Dermis blood vessel endothelial cell (primary cell): ENCODE measurements around the gene UBE2H. TPM values are rescaled to one million over a fixed set of nuclear protein-coding genes. Genes with fewer than 3 reads are reported as not detected.
"Not testable (repeated sequence)": the region's sequence is repeated elsewhere in the genome, so short reads cannot be mapped to it uniquely, and the experiment has no call there.

Experiments used
- DNase-seq: peaks from one replicate; pipeline ENCODE4 v3.0.0; 2010
- total RNA-seq: library from RNA; depleted of rRNA; stranded (reverse); fragments of >200 nt; gene quantifications from 2 replicates; pipeline ENCODE4 v1.2.3, GENCODE V29; 2014

Gene UBE2H
- total RNA-seq, 1 donor from 2014 or later = 71.5 TPM

DNA sequence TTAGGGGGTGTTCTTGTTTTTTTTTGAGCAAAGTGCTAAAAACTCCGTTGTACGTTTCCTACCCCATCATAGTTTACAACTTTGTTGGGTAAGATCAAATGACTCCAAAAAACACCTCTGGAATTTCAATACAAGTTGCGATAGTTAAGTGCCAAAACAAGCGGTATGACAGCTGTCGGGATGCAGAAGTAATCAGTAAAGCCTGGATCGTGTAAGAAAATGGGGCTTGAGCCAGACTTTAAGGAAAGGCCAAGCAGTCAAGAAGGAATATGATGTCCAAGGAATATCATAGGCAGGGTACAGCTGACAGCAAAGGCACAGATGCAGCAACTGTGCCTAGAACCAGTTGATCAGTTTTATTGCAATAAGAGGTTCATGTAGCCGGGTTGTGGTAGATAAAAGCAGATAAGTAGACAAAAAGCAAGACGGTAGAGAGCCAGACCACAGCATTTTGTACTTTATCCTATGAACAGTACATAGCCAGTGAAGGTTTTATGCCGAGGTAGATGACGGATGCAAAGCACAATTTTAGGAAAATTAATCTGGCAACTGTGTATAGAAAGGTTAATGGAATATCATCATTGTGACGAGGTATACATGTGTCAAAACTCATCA, 45.5 kb downstream of the UBE2H start:
- no peak for DNase-seq

DNA sequence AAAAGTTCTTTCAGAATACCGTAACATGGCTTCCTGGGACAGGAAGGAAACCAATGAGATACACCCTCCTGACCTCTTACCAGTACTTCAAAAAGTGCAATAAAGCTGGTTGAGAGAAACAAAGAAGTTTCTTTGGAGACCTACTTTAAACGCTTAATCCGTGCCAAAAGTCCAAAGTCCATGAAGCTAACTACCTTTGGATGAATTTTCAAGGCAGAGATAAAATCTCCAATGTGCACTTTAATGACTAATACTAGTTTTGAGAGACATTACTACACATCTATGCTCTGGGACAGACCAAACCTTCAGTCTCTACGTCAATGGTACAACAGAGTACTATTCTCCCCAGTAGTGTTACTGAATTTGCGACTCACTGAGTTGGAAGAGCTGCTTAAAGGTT, 46.1 kb downstream of the UBE2H start:
- peak; percentile 81 for DNase-seq

DNA sequence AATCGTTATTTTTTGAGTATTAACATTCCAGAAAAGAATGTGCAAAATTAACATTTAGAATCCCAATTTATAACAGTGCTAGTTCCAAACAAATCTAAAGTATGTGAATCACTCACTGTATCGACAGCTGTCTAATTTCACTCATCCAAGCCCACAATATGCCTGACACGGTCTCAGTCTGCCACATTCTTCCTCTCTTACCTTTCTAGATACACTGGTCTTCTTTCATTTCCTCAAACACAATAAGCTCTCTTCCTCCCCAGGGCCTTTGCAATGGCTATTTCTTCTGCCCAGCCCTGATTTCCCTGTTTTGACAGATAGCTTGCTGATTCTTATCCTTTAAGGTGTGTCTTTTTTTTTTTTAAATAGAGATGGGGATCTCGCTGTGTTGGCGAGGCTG, 48.8 kb downstream of the UBE2H start:
- DNase-seq = no peak

DNA sequence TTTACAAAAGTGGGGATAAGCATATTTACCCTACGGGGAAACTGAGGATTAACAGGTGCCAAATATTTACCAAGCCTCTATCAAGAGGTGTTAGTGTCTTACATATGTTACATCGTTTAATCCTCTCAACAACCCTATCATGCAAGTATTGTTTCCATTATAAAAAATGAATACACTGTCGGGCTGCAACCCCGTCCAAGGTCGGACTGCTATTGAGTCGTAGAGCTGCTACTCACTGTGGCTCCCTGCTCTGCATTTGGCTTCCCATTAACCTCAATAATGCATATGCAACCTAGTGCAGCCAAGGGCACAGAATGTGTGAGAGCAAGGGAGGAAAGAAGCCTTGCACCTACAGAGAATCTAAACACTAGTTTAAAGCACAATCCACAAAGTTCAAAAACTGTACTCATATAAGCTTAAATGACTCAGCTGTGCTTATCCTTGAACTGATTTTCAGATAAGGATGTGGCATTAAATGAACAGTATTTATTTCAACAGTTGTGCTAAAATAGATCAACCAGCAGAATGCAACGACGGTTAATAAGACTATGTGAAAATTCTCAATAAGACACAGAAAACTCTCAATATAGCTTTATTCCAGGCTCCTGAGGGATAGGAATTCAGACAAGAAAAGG, 49.9 kb downstream of the UBE2H start:
- DNase-seq = no peak

DNA sequence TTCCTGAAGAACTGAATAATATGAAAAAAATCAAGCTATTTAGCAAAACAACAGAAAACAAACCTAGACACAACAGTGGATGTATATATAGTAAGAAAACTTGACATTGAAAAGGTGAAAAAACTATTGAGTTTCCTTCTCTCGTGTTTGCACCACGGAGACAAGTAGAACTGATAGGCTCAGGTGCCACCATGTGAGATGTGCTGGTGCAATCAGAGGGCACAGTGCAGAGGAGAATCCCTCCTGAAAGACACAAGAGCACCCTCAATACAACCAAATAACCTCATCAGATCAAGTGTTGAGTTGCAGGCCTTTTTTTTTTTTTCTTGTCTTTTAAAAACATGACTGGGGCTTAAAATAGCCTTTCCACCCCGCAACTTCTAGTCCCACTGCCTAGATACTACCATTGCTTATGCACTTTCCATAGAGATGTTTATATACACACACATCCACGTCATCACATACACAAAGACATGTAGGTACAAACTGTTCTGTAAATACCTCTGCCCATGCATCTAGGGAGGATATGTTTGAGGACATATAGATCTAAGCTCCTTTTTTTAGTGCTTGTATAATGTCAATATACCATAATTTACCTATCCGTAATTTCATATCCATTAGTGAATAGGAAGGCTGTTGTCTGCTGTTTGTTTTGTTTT, 54.1 kb downstream of the UBE2H start:
- no peak for DNase-seq

DNA sequence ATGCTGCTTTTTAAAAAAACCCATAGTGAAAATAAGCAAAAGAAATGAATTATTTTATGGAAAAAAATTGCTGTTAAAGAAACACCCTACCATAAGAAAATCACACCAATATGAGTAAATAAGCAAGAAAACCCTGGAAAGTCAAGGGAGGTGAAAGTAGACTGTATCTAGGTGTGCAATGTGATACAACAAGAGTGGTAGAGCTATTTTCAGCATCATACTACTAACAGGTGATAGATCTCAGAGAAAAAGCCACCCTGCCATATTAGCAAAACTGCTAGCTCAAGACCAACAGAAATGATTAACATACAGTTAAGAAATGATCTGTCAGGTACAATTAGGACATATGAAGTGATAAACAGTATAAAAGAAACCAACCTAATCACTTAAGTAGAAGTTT, 54.8 kb downstream of the UBE2H start:
- no peak for DNase-seq

DNA sequence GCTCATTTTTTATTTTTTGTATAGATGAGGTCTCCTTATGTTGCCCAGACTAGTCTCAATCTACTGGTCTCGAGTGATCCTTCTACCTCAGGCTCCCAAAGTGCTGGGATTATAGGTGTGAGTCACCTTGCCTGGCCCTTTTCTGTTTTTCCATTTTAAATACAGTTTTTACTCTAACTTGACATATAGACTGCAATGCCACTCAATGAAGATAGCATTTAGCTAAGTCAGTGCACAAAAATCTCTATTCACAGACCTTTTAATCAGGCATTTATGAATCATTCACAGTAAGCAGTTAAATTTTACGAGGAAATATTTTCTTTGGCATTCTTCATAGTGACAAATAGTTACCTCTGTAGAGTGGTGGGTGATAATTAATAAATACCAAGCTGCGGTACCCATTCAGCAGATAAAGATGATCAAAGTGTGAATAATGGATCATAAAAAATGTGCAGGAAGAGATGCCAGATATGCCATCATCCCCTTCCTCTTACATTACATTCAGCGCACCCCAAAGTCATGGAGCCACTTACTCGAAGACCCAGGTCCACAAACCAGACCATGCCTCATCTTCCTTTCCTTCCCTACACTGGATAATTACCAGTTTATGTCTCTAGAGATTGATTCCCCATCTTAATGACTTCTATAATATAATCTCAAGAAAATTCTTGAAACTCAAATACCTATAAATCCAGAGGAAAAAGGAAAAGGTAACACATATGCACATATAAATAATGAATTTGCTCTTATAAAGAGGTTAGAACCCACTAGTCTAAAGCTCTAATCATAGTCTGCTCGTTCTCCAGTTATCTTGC, 56.0 kb downstream of the UBE2H start:
- DNase-seq = no peak

DNA sequence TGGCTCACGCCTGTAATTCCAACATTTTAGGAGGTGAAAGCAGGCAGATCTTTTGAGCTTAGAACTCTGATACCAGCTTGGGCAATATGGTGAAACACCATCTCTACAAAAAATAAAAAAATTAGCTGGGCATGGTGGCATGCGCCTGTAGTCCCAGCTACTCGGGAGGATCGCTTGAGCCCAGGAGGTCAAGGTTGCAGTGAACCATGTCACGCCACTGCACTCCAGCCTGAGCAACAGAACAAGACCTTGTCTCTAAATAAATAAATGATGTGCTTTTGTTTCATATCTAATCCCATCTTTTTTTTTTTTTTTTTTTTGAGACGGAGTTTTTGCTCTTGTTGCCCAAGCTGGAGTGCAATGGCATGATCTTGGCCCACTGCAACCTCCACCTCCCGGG, 58.6 kb downstream of the UBE2H start:
- DNase-seq = not testable (repeated sequence)

DNA sequence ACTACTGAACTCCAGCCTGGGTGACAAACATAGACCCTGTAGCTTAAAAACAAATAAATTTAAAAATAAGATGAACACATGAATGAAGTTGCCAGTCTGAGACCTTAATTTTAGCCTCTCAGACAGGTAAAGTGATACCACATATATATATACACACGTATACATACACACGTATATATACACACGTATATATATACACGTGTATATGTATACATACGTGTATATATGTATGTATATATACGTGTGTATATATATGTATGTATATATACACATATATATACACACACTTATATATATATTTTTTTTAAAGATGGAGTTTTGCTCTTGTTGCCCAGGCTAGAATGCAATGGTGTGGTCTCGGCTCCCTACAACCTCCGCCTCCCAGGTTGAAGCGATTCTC, 62.7 kb downstream of the UBE2H start:
- DNase-seq = no peak

DNA sequence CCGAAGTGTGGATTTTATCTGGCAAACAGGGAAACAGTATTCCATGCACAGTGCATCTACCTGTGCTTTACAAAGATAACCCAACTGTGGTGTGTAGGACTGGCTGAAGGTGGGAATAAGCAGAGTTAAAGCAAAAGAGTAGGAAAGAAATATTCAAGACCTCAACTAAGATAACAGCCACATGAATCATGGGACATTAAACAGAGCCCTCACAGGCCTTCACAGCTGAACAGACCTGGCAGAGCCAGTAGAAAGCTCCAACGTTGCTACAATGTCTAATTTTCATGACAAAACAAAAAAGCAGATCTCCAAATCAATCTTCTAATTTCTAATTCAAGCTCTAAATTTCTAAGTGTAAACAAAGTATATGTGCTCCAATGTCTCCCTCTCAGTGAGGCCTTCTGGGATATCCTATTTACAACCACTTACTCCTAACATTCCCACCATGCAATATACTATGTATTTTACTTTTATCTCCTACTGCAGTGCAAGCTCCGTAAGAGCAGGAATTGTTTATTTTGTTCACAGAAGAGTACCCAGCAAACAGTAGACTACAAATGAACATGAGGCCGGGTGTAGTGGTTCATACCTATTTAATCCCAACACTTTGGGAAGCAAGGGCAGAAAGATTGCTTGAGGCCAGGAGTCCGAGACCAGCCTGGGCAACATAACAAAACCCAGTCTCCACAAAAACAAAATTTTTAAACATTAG, 63.5 kb downstream of the UBE2H start:
- DNase-seq = no peak

DNA sequence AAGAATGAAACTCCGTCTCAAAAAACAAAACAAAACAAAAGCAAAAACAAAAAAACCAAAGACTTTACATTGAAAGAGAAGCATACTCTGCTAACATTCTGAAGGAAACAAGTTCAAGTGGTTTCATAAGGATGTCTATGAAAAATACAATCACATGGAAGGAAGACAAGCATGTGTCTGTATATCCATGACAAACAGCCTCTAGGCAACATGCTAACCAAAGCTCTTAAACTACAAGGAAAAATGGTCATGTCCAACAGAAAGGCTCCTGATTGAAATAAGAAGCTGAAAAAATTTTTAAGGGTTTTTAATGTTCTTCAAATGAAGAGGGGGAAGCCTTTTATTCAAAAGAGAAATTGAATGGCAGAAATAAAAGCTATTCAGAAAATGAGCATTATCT, 64.9 kb downstream of the UBE2H start:
- DNase-seq = no peak

DNA sequence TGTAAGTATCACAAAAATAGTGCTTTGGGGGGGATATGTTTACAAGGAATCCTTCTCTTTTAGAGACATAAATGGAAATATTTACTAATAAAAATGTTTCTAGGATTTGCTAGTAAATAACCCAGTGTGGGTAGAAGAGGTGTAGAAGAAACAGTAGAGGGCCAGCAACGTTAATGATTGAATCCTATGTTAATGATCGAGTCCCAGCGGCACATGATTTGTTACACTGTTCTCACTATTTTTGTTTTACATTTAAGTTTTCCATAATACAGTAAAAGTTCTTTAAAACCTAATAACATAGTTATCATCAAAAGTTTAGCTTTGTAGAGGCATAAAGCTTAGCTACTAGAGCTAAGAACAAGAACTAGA, 66.0 kb downstream of the UBE2H start:
- DNase-seq = no peak

DNA sequence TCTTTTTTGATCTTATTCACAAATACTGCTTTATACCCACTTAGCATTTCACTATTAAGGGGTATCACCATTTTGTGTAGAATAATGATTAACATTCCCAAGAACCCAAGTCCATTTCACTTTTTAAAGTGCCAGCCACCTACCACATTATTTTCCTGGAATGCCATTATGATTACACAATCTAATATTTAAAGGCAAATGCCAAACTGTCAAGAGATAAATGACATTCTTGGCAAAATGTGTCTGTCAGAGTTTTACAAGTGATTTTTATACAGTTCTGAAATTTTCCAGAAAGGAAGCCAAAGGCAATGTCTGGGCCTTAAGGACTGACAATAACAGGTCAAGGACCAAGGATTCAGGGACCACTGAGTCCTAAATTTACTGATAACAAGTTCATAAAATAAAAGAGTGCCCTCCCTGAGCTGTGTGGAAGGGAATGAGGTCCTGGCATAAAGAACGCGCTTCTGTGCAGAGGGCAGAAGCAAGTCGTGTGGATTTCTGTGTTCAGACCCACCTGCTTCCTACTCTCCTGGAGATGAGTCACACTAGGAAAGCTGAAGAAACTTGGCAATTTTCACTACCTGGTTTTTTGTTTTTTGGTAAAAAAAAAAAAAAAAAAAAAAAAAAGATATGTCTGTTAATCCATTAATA, 66.5 kb downstream of the UBE2H start:
- peak; percentile 57 for DNase-seq

DNA sequence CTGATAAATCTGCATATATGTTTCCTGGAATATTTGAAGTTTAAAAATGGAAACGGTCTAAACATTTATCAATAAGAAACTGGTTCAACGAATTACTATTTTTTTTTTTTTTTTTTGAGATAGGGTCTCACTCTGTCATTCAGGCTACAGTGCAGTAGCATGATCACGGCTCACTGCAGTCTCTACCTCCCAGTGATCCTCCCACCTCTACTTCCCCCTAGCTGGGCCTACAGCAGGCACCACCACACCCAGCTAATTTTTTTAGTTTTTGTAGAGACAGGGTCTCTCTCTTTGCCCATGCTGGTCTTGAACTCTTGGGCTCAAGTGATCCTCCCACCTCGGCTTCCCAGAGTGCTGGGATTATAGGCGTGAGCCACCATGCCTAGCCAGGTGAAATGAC, 68.3 kb downstream of the UBE2H start:
- DNase-seq = no peak

DNA sequence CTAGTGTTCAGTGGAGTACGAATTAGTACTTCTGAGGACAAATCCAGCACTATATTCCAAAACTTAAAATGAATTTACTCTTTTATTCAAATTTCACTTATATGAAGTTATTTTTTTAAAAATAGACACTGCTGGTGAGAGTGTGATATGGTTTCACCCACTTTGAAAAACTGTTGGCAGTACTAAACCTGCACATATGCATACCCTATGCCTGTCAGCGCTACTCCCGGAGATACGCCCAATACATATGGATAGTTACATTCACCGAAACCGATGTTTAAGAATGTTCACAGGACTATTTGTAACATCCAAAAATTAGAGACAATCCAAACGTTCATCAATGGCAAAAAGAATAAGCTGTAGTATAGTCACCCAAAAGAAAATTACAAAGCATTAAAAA, 69.6 kb downstream of the UBE2H start:
- no peak for DNase-seq

DNA sequence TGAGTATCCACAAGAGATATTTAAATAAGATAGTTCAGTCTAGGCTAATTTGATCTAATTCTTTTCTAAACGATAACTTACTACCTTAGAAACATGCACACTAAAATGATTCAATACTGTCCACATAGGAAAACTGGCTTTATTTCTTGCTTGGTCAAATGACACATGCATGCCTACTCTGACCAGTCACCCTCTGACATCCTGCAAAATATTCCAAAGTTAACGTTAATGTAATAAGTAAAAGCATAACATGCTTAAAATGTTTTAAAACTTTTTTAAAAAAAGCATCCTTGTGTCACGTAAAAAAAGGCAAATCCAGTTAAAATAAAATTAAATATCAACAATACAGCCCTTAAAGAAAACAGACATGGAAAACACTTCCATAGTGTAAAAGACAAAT, 70.2 kb downstream of the UBE2H start:
- DNase-seq = no peak

DNA sequence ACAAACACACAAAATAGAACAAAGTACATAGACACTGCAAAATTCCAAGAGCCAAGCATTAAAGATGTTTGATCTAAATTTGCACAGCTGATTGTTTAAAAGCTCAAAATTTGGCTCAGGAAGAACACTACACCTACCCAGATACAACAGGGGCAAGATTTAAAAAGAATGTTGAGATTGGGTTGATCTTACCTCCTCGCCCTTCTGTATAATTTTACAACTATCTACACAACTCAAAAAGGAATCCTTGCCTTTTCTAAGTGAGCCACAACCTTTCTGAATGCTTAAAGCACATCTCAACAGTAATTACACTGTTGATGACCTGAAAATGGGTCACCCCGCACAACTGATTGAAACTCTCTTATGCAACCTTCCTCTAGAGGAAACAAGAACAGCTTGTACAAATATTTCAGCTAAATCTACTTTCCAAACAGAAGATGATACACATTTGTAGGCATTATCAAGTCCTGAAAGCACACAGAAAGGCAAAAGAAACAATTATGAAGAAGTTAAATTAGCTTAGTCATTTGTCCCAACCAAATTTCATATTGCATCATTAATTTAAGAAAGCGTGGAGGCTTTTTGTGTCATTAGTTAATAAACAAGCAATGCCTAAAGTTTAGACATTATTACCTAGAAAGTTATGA, 75.5 kb downstream of the UBE2H start:
- peak; percentile 26 for DNase-seq

DNA sequence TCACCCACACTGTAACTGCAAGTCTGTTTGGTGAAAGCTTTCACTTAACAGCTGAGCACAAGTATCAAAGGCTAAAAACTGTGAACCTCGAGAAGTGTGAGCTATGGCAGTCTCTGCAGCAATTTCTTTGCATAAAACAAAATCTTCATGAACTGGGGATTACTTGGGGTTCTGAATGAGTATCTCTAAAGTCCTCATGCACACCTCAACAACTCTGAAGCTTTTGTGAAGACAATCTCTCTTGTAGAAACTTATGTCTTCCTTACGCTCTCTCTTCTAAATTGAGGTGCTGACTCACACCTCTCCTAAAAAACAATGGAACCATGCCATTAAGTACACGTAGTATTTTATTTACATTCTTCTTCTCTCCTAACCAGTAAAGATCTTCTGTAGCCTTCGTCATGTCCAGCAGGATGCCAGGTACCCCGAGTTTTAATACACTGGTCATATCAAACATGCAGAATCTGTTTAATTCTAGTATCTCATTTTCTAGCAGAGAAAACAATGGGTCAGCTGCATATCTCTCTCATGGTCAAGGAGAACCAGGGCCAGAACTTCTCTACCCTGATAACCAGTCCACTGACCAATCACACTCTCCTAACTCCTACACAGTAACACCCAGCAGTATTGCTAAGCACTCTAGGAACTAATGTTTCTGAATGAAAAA, 76.9 kb downstream of the UBE2H start:
- peak; percentile 52 for DNase-seq

DNA sequence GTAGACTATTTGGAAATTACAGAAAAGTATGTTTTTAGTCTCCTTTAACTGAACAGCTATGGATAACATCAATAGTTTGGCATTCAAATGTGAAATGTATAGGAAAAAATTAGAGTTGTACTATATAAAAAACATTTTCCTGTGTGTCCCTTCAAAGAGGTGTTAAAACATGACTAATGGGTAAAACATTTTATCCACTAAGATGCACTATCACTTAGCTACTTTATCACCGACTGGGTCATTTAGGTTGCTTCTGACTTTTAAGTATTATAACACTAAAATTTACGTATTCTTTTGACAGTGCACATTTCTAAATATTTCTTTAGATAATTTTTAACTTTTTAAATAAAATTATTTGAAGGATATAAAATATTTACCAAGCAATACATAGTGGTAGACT, 77.6 kb downstream of the UBE2H start:
- DNase-seq = peak; percentile 28

DNA sequence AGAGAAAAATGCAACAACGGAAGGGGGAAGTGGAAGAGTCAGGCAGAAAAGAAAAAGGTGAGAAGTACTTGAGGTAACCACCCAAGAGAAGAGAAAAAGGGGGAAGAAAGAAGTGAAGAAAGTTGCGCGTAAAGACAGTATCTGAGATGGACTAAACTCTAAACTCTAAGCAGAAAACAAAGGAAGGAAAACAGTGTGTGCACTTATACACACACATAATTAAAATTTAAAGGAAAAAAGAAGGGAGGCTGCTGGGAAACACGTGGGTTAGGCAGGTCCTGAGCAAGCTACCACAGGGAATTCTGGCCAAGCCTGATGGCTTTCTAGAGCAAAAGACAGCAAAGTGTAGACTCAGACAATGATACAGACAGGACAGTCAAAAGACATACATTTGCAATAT, 78.0 kb downstream of the UBE2H start:
- DNase-seq = no peak

DNA sequence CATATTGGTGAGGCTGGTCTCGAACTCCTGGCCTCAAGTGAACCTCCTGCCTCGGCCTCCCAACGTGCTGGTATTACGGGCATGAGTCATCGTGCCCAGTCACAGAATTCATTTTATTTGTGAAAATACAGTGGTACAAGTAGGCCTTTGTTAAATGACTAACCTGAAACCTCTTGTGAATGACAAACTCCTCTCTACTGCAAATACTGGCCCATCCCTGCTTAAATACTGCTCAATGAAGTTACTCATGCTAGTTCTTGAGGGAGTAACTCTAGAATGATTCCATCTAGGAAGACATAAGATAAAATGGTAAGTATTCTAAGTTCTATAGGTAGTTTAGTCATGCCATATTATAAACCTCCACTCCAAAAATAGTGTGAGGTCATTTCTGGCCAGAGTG, 80.7 kb downstream of the UBE2H start:
- no peak for DNase-seq
